HFFc6 (cell line): ENCODE results near the gene BCDIN3D. TPM values are rescaled to one million over a fixed set of nuclear protein-coding genes. Genes with fewer than 3 reads are reported as not detected.

ENCODE experiments used
- DNase-seq: peaks from one replicate; pipeline ENCODE4 v3.0.0-alpha.2; 2018
- H3K27ac Mint-ChIP-seq: 2 replicates; pipeline ENCODE4 v1.8.0; 2020; ENCODE audit warnings: mild to moderate bottlenecking, mixed read lengths
- H3K27me3 Mint-ChIP-seq: 2 replicates; pipeline ENCODE4 v1.8.0; 2021; ENCODE audit warnings: mild to moderate bottlenecking, moderate library complexity, mixed read lengths; ENCODE audit not compliant: insufficient read depth
- H3K36me3 Mint-ChIP-seq: 2 replicates; pipeline ENCODE4 v1.8.0; 2021; ENCODE audit warnings: low read depth, mixed read lengths
- H3K4me1 Mint-ChIP-seq: 2 replicates; pipeline ENCODE4 v1.8.0; 2020; ENCODE audit warnings: low read depth, mixed read lengths
- H3K4me3 Mint-ChIP-seq: 2 replicates; pipeline ENCODE4 v1.8.0; 2020; ENCODE audit warnings: mild to moderate bottlenecking, moderate library complexity, mixed read lengths
- H3K9me3 Mint-ChIP-seq: 2 replicates; pipeline ENCODE4 v1.8.0; 2020; ENCODE audit warnings: mild to moderate bottlenecking, mixed read lengths
- CTCF ChIP-seq: fragments of 200-600 bp; sonication (generic); IDR thresholded peaks from 2 replicates; pipeline ENCODE4 v1.5.0; 2021; ENCODE audit warnings: antibody characterized with exemption, mild to moderate bottlenecking
- long read RNA-seq: library from polyadenylated mRNA; unstranded; transcript quantifications from one replicate; pipeline ENCODE4 v2.0.0, GENCODE V29; 2019
- total RNA-seq, 6 experiments: library from RNA; stranded (reverse); fragmentation: NEBNext Ultra II Directional; extraction: Animal tissue kit (Norgen Biotek cat#: 25700); gene quantifications; 2 replicates in 1 of 6; 3 replicates in 5 of 6; pipeline ENCODE4 v1.2.3, GENCODE V29; 2021

Gene BCDIN3D
- total RNA-seq: 1 to 10 TPM; 1.5 to 2.9 (median 2.0) TPM
- long read RNA-seq, transcript BCDIN3D-201 (2 exons, 3,253 nt): major isoform, 6 of 6 reads
- long read RNA-seq, partial matches to known transcripts: 0 of 6 reads
- long read RNA-seq, other reads (novel, unspliced or antisense): 0 of 6 reads

- Mint-ChIP-seq H3K4me1 (peaks cover 30% of the 10 kb centered on the region), H3K27ac (peak within 1 kb of the TSS; percentile 92), H3K9me3 (no peaks in the 10 kb centered on the region), H3K27me3 (peaks cover 8% of the 10 kb centered on the region), H3K4me3 (peak within 1 kb of the TSS; percentile 94), H3K36me3 (no peaks in the 10 kb centered on the region)
- peak; percentile 93 for DNase-seq
- peak; percentile 12; the same call in 1 of the 2 replicates for TF ChIP-seq CTCF
Measured at GRCh38 chr12:49842519-49843352, at the start of gene BCDIN3D. TSS of gene BCDIN3D (minus strand) at chr12:49843106. CDS start at chr12:49843087, 19 bp downstream.

- Mint-ChIP-seq H3K4me3 (no peak overlapping the region), H3K27me3 (peaks cover 47% of the 10 kb centered on the region), H3K4me1 (peaks cover 6% of the 10 kb centered on the region), H3K36me3 (no peaks in the 10 kb centered on the region), H3K9me3 (no peaks in the 10 kb centered on the region), H3K27ac (no peak overlapping the region)
- DNase-seq: no peak
- TF ChIP-seq CTCF: no peak
Measured at GRCh38 chr12:49892084-49892731, 49.3 kb upstream of the BCDIN3D start.

- peaks cover 48% of the 10 kb centered on the region for H3K27me3 Mint-ChIP-seq
- TF ChIP-seq CTCF: no peak
- H3K36me3 Mint-ChIP-seq: no peaks in the 10 kb centered on the region
- H3K27ac Mint-ChIP-seq: no peak overlapping the region
- H3K9me3 Mint-ChIP-seq: no peaks in the 10 kb centered on the region
- no peak for DNase-seq
- H3K4me3 Mint-ChIP-seq: no peak overlapping the region
- H3K4me1 Mint-ChIP-seq: peaks cover 6% of the 10 kb centered on the region
Measured at GRCh38 chr12:49891476-49891875, 48.6 kb upstream of the BCDIN3D start.

- Mint-ChIP-seq H3K4me1 (peaks cover 6% of the 10 kb centered on the region), H3K9me3 (no peaks in the 10 kb centered on the region), H3K4me3 (no peak overlapping the region), H3K27me3 (peaks cover 47% of the 10 kb centered on the region), H3K27ac (no peak overlapping the region), H3K36me3 (no peaks in the 10 kb centered on the region)
- TF ChIP-seq CTCF: no peak
- no peak for DNase-seq
Measured at GRCh38 chr12:49891012-49891411, 48.1 kb upstream of the BCDIN3D start.

GRCh38 chr12:49890096-49890461 is 47.2 kb upstream of the BCDIN3D start:
- no peak for DNase-seq
- H3K27ac Mint-ChIP-seq: no peak overlapping the region
- peaks cover 54% of the 10 kb centered on the region for H3K27me3 Mint-ChIP-seq
- no peak for TF ChIP-seq CTCF
- H3K4me1 Mint-ChIP-seq: peaks cover 6% of the 10 kb centered on the region
- no peaks in the 10 kb centered on the region for H3K36me3 Mint-ChIP-seq
- H3K9me3 Mint-ChIP-seq: no peaks in the 10 kb centered on the region
- no peak overlapping the region for H3K4me3 Mint-ChIP-seq
